OCI-LY3 (cell line): ENCODE data around the gene KLC1.

Experiments
- EZH2phosphoT487 ChIP-seq: fragments of 200-600 bp; shearing (Covaris generic); IDR thresholded peaks from 2 replicates; pipeline ENCODE4 v1.6.1; 2018; ENCODE audit warnings: antibody characterized with exemption, mixed run types, low read depth
- TF ChIP-seq, protein P1 (sequence below): fragments of 200-600, 300-600 bp; sonication (generic); IDR thresholded peaks from 2 replicates; pipeline ENCODE4 v1.5.1; 2014; ENCODE audit warnings: antibody characterized with exemption, low read length, low read depth

DNA sequence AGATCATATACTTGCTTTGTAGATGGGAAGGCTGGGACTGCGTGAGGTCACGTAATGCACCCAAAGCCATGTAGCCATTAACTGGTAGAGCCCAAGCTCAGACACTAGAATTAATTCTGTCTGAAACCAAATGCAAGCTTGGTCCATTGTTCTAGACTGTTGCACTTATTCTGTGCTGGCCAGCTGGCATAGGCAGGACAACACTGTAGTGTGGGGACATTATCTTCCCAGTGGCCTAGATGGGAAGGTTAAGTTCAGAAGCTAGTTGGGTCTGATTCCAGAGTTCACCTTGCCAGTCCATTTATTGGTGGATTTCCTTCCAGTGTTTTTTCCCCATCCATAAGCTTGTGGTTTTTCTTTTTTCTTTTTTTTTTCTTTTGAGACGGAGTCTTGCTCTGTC lies 39.1 kb downstream of the KLC1 start:
- TF ChIP-seq, protein P1, sequence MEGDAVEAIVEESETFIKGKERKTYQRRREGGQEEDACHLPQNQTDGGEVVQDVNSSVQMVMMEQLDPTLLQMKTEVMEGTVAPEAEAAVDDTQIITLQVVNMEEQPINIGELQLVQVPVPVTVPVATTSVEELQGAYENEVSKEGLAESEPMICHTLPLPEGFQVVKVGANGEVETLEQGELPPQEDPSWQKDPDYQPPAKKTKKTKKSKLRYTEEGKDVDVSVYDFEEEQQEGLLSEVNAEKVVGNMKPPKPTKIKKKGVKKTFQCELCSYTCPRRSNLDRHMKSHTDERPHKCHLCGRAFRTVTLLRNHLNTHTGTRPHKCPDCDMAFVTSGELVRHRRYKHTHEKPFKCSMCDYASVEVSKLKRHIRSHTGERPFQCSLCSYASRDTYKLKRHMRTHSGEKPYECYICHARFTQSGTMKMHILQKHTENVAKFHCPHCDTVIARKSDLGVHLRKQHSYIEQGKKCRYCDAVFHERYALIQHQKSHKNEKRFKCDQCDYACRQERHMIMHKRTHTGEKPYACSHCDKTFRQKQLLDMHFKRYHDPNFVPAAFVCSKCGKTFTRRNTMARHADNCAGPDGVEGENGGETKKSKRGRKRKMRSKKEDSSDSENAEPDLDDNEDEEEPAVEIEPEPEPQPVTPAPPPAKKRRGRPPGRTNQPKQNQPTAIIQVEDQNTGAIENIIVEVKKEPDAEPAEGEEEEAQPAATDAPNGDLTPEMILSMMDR = no peak
- no peak for TF ChIP-seq EZH2phosphoT487
